Uterus (tissue), 4 donors: ENCODE data around the gene HOXD10. TPM values are rescaled to one million over a fixed set of nuclear protein-coding genes. Genes with fewer than 3 reads are reported as not detected.

Experiments
- DNase-seq, 2 donors: peaks; one replicate each; pipeline ENCODE4 v3.0.0-alpha.2; 2019 to 2020
- H3K27ac ChIP-seq, 2 donors: fragments of 200-600 bp; sonication (generic); 1 replicate in 1 of 2; 2 replicates in 1 of 2; pipeline ENCODE4 v1.5.1; 2016 to 2018
- H3K27me3 ChIP-seq, 2 donors: fragments of 200-600 bp; sonication (generic); one replicate each; pipeline ENCODE4 v1.5.1; 2018 to 2019; ENCODE audit warnings: control low read depth in 1 of 2
- H3K36me3 ChIP-seq, 2 donors: fragments of 200-600 bp; sonication (generic); one replicate each; pipeline ENCODE4 v1.5.1; 2019; ENCODE audit warnings: control low read depth in 1 of 2
- H3K4me1 ChIP-seq, 2 donors: fragments of 200-600 bp; sonication (generic); one replicate each; pipeline ENCODE4 v1.5.1; 2018 to 2019; ENCODE audit warnings: control low read depth in 1 of 2
- H3K4me3 ChIP-seq, 2 donors: fragments of 200-600 bp; sonication (generic); 1 replicate in 1 of 2; 2 replicates in 1 of 2; pipeline ENCODE4 v1.5.1; 2018 to 2019; ENCODE audit warnings: mild to moderate bottlenecking in 1 of 2
- H3K9me3 ChIP-seq, 2 donors: fragments of 200-600 bp; sonication (generic); one replicate each; pipeline ENCODE4 v1.5.1; 2019; ENCODE audit warnings: control low read depth in 1 of 2
- CTCF ChIP-seq, 4 experiments: fragments of 200-600 bp in 2 of 4; fragments of 450-650 bp in 2 of 4; sonication (generic) in 2 of 4; IDR thresholded peaks; one replicate each; pipeline ENCODE4 v1.5.1; 2016 to 2019; ENCODE audit warnings: antibody characterized with exemption in 4 of 4, mild to moderate bottlenecking in 2 of 4, moderate library complexity in 1 of 4
- POLR2A ChIP-seq, 2 donors: fragments of 450-650 bp; IDR thresholded peaks; one replicate each; pipeline ENCODE4 v1.6.1; 2016; ENCODE audit warnings: antibody characterized with exemption in 2 of 2, mild to moderate bottlenecking in 1 of 2, moderate library complexity in 1 of 2
- intact Hi-C: fragments of 100-400 bp; cut with DNase I; formaldehyde crosslinking; loops from one replicate; pipeline ENCODE4 v1.15.1; 2023; ENCODE audit warnings: low total_unique reads
- total RNA-seq, 4 donors: library from RNA; depleted of rRNA in 3 of 4; stranded (reverse); fragments of >200 nt in 3 of 4; gene quantifications; one replicate each; pipeline versions ENCODE4 v1.1.0 to v1.2.4, GENCODE V29; 2014 to 2023
- donor health status: DM: yes; HTN: yes; CAD: no.

The HOXD10 gene
- total RNA-seq, 4 donors from 2014 or later = 6.8 to 81.0 (median 53.6) TPM

- no peak for DNase-seq
- no peaks in the 10 kb centered on the region for H3K36me3 ChIP-seq
- peak overlapping the region in 1 of 2 donors; percentile 14 for H3K4me3 ChIP-seq
- intact Hi-C loops = no loop called here
- no peak for TF ChIP-seq CTCF (IDR thresholded peaks at IDR 0.05)
- TF ChIP-seq POLR2A (IDR thresholded peaks at IDR 0.05) = no peak
- H3K27ac ChIP-seq = no peak overlapping the region
- peaks cover 0 to 21% of the 10 kb centered on the region in 2 donors for H3K4me1 ChIP-seq
- H3K27me3 ChIP-seq = peaks cover 67 to 91% of the 10 kb centered on the region in 2 donors
- H3K9me3 ChIP-seq = no peaks in the 10 kb centered on the region
Measured at GRCh38 chr2:176093145-176093897, 23.3 kb upstream of the HOXD10 start.

- TF ChIP-seq POLR2A (IDR thresholded peaks at IDR 0.05) = no peak
- TF ChIP-seq CTCF (IDR thresholded peaks at IDR 0.05) = no peak
- no peak for DNase-seq
- no peak overlapping the region for H3K27ac ChIP-seq
- H3K4me1 ChIP-seq = peaks cover 0 to 21% of the 10 kb centered on the region in 2 donors
- no peaks in the 10 kb centered on the region for H3K9me3 ChIP-seq
- peaks cover 66 to 93% of the 10 kb centered on the region in 2 donors for H3K27me3 ChIP-seq
- intact Hi-C loops = no loop called here
- no peaks in the 10 kb centered on the region for H3K36me3 ChIP-seq
- H3K4me3 ChIP-seq = no peak overlapping the region
Measured at GRCh38 chr2:176093898-176094249, 22.7 kb upstream of the HOXD10 start.

GRCh38 chr2:176094349-176094748 lies 22.2 kb upstream of the HOXD10 start:
- no peak overlapping the region for H3K4me3 ChIP-seq
- DNase-seq = no peak
- H3K9me3 ChIP-seq = no peaks in the 10 kb centered on the region
- peaks cover 0 to 21% of the 10 kb centered on the region in 2 donors for H3K4me1 ChIP-seq
- peaks cover 65 to 93% of the 10 kb centered on the region in 2 donors for H3K27me3 ChIP-seq
- intact Hi-C loops = no loop called here
- TF ChIP-seq POLR2A (IDR thresholded peaks at IDR 0.05) (no peak), CTCF (IDR thresholded peaks at IDR 0.05) (no peak)
- no peaks in the 10 kb centered on the region for H3K36me3 ChIP-seq
- H3K27ac ChIP-seq = no peak overlapping the region

GRCh38 chr2:176095421-176095820 lies 21.2 kb upstream of the HOXD10 start:
- Histone ChIP-seq H3K4me3 (no peak overlapping the region), H3K9me3 (no peaks in the 10 kb centered on the region), H3K36me3 (no peaks in the 10 kb centered on the region), H3K4me1 (peaks cover 0 to 28% of the 10 kb centered on the region in 2 donors), H3K27ac (no peak overlapping the region), H3K27me3 (peaks cover 64 to 92% of the 10 kb centered on the region in 2 donors)
- intact Hi-C loops = no loop called here
- TF ChIP-seq CTCF (IDR thresholded peaks at IDR 0.05) = no peak
- no peak for TF ChIP-seq POLR2A (IDR thresholded peaks at IDR 0.05)
- DNase-seq = no peak

- no peak for TF ChIP-seq POLR2A (IDR thresholded peaks at IDR 0.05)
- TF ChIP-seq CTCF (IDR thresholded peaks at IDR 0.05) = no peak
- DNase-seq = no peak
- Histone ChIP-seq H3K27ac (no peak overlapping the region), H3K4me3 (no peak overlapping the region), H3K9me3 (no peaks in the 10 kb centered on the region), H3K27me3 (peaks cover 61 to 85% of the 10 kb centered on the region in 2 donors), H3K36me3 (no peaks in the 10 kb centered on the region), H3K4me1 (peaks cover 0 to 28% of the 10 kb centered on the region in 2 donors)
- intact Hi-C loops = no loop called here
Measured at GRCh38 chr2:176096243-176096985, 20.2 kb upstream of the HOXD10 start.
